ENCODE results near the gene CNGB1. TPM values are rescaled to one million over a fixed set of nuclear protein-coding genes. Genes with fewer than 3 reads are reported as not detected.

CNGB1 gene
- total and polyA plus RNA-seq, 2 donors (not counting 1 experiment from before 2014, with no cell fraction given), result not detected

GRCh38 chr16:57951204-57951960, 19.5 kb downstream of the CNGB1 start:
- Histone ChIP-seq H3K27ac (ENCODE audit: insufficient read depth, low read length) (no peak overlapping the region), H3K4me3 (replicated peaks in 1 of 4; ENCODE audit: control extremely low read depth in 1 of 4, insufficient read depth in 1 of 4, low read depth in 3 of 4, low read length in 4 of 4) (no peak overlapping the region), H4K20me1 (ENCODE audit: control insufficient read depth, extremely low read depth, insufficient read depth, low read length) (no peaks in the 10 kb centered on the region), H3K27me3 (ENCODE audit: control insufficient read depth, insufficient read depth, low read length) (no peaks in the 10 kb centered on the region), H3K79me2 (ENCODE audit: control insufficient read depth, insufficient read depth, low read length) (no peaks in the 10 kb centered on the region), H2AFZ (ENCODE audit: low read length) (no peak overlapping the region), H3K9ac (ENCODE audit: insufficient read depth, low read length) (no peak overlapping the region), H3K9me3 (ENCODE audit: control insufficient read depth, insufficient read depth, low read depth, low read length) (no peaks in the 10 kb centered on the region), H3K36me3 (ENCODE audit: control insufficient read depth, insufficient read depth, low read length) (no peaks in the 10 kb centered on the region), H3K4me1 (ENCODE audit: control insufficient read depth, extremely low read depth, insufficient read depth, low read length) (no peaks in the 10 kb centered on the region), H3K4me2 (ENCODE audit: extremely low read depth, insufficient read depth, low read length) (no peak overlapping the region)
- TF ChIP-seq CTCF (conservative IDR thresholded peaks at IDR 0.05 in 1 of 2, IDR thresholded peaks at IDR 0.05 in 1 of 2; ENCODE audit: low read depth in 1 of 2, low read length in 2 of 2) (no peak), EZH2 (IDR thresholded peaks at IDR 0.05; ENCODE audit: low read length, missing control alignments) (no peak)
- no peak for DNase-seq (ENCODE audit: low read depth in 2 of 2)

- TF ChIP-seq CTCF (conservative IDR thresholded peaks at IDR 0.05 in 1 of 2, IDR thresholded peaks at IDR 0.05 in 1 of 2; ENCODE audit: low read depth in 1 of 2, low read length in 2 of 2) (no peak), EZH2 (IDR thresholded peaks at IDR 0.05; ENCODE audit: low read length, missing control alignments) (no peak)
- no peak overlapping the region for H3K4me2 ChIP-seq (ENCODE audit: extremely low read depth, insufficient read depth, low read length)
- no peaks in the 10 kb centered on the region for H3K9me3 ChIP-seq (ENCODE audit: control insufficient read depth, insufficient read depth, low read depth, low read length)
- no peaks in the 10 kb centered on the region for H3K4me1 ChIP-seq (ENCODE audit: control insufficient read depth, extremely low read depth, insufficient read depth, low read length)
- H3K27me3 ChIP-seq (ENCODE audit: control insufficient read depth, insufficient read depth, low read length), result no peaks in the 10 kb centered on the region
- no peak overlapping the region for H3K4me3 ChIP-seq (replicated peaks in 1 of 4; ENCODE audit: control extremely low read depth in 1 of 4, insufficient read depth in 1 of 4, low read depth in 3 of 4, low read length in 4 of 4)
- no peak for DNase-seq (ENCODE audit: low read depth in 2 of 2)
- no peaks in the 10 kb centered on the region for H3K36me3 ChIP-seq (ENCODE audit: control insufficient read depth, insufficient read depth, low read length)
- no peak overlapping the region for H3K27ac ChIP-seq (ENCODE audit: insufficient read depth, low read length)
- no peaks in the 10 kb centered on the region for H4K20me1 ChIP-seq (ENCODE audit: control insufficient read depth, extremely low read depth, insufficient read depth, low read length)
- H3K79me2 ChIP-seq (ENCODE audit: control insufficient read depth, insufficient read depth, low read length), result no peaks in the 10 kb centered on the region
- no peak overlapping the region for H3K9ac ChIP-seq (ENCODE audit: insufficient read depth, low read length)
- H2AFZ ChIP-seq (ENCODE audit: low read length), result no peak overlapping the region
Observed at GRCh38 chr16:57950382-57950781, 20.5 kb downstream of the CNGB1 start.

- Histone ChIP-seq H3K36me3 (ENCODE audit: control insufficient read depth, insufficient read depth, low read length) (no peaks in the 10 kb centered on the region), H3K9me3 (ENCODE audit: control insufficient read depth, insufficient read depth, low read depth, low read length) (no peaks in the 10 kb centered on the region), H3K4me3 (replicated peaks in 1 of 4; ENCODE audit: control extremely low read depth in 1 of 4, insufficient read depth in 1 of 4, low read depth in 3 of 4, low read length in 4 of 4) (no peak overlapping the region), H4K20me1 (ENCODE audit: control insufficient read depth, extremely low read depth, insufficient read depth, low read length) (no peaks in the 10 kb centered on the region), H3K79me2 (ENCODE audit: control insufficient read depth, insufficient read depth, low read length) (no peaks in the 10 kb centered on the region), H3K4me2 (ENCODE audit: extremely low read depth, insufficient read depth, low read length) (no peak overlapping the region), H3K4me1 (ENCODE audit: control insufficient read depth, extremely low read depth, insufficient read depth, low read length) (no peaks in the 10 kb centered on the region), H3K27me3 (ENCODE audit: control insufficient read depth, insufficient read depth, low read length) (no peaks in the 10 kb centered on the region), H2AFZ (ENCODE audit: low read length) (no peak overlapping the region), H3K27ac (ENCODE audit: insufficient read depth, low read length) (no peak overlapping the region), H3K9ac (ENCODE audit: insufficient read depth, low read length) (no peak overlapping the region)
- DNase-seq (ENCODE audit: low read depth in 2 of 2), result no peak
- TF ChIP-seq CTCF (conservative IDR thresholded peaks at IDR 0.05 in 1 of 2, IDR thresholded peaks at IDR 0.05 in 1 of 2; ENCODE audit: low read depth in 1 of 2, low read length in 2 of 2) (no peak), EZH2 (IDR thresholded peaks at IDR 0.05; ENCODE audit: low read length, missing control alignments) (no peak)
Observed at GRCh38 chr16:57949595-57950238, 21.2 kb downstream of the CNGB1 start.

Data from fibroblast of lung (primary cell).